Activated CD8-positive, alpha-beta memory T cell treated with anti-CD3 and anti-CD28 coated beads, Interleukin-2, amount 50 U/mL, for 4 hours (primary cell): Measurements from ENCODE around the gene HKDC1.
"Not testable (repeated sequence)": the region's sequence is repeated elsewhere in the genome, so short reads cannot be mapped to it uniquely, and the experiment has no call there.

Source experiments
- DNase-seq: peaks from one replicate; pipeline ENCODE4 v3.0.0-alpha.2; 2020

The HKDC1 gene, protein sequence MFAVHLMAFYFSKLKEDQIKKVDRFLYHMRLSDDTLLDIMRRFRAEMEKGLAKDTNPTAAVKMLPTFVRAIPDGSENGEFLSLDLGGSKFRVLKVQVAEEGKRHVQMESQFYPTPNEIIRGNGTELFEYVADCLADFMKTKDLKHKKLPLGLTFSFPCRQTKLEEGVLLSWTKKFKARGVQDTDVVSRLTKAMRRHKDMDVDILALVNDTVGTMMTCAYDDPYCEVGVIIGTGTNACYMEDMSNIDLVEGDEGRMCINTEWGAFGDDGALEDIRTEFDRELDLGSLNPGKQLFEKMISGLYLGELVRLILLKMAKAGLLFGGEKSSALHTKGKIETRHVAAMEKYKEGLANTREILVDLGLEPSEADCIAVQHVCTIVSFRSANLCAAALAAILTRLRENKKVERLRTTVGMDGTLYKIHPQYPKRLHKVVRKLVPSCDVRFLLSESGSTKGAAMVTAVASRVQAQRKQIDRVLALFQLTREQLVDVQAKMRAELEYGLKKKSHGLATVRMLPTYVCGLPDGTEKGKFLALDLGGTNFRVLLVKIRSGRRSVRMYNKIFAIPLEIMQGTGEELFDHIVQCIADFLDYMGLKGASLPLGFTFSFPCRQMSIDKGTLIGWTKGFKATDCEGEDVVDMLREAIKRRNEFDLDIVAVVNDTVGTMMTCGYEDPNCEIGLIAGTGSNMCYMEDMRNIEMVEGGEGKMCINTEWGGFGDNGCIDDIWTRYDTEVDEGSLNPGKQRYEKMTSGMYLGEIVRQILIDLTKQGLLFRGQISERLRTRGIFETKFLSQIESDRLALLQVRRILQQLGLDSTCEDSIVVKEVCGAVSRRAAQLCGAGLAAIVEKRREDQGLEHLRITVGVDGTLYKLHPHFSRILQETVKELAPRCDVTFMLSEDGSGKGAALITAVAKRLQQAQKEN

DNA sequence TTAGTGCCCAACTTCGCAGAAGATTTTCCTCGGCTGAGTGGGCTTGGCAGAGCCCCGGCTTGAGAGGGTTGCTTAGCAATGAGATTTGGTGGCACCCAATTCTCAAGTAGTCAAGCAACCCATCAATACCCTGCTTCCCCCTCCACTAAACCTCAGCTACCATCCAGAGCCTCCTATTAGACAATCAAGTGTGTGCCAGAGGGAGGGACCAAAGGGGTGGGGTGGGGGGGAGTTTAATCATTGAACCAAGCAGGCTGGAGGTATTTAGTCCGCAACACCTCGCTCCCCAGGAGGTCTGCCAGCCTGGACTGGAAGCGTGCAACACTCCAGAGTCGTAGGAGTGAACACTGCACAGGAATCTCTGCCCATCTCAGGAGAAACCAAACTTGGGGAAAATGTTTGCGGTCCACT is at the start of gene HKDC1:
Gene HKDC1 (plus strand): TSS at position 292 of the 411 bp plus-strand sequence. CDS start 104 bp downstream, at position 396.
- no peak for DNase-seq

DNA sequence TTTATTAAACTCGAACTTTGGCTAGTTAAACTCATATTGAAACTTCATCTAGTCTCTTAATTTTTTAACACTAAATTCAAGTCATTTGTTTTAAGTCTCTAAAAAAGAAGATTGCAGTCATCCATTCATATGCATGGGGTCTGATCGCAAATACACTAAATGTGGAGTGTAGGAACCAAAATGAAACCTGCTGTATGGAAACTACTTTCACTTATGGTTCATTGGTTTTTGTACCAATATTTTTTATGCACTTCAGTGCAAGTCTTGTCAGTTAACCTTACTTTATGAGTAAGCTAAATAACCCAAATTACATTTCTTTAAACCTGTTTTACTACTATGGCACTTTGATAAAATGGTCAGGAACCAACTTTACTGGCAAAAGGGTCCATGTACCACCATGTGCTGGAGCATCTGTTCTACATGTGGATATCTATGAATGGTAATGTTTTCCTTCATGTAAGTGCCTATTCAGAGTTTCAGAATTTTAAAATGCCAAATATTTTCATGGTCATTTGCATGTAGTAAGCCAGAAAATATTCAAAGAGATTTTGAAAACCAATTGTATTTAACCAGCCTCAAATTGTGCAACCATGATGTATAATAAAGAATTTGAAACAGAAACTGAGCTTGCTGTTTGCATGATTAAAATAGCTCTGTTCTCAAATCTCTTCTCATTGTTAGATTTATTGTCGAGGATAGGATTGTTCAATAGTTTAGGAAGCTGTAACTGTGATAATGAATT is 47.7 kb upstream of the HKDC1 start:
- no peak for DNase-seq

DNA sequence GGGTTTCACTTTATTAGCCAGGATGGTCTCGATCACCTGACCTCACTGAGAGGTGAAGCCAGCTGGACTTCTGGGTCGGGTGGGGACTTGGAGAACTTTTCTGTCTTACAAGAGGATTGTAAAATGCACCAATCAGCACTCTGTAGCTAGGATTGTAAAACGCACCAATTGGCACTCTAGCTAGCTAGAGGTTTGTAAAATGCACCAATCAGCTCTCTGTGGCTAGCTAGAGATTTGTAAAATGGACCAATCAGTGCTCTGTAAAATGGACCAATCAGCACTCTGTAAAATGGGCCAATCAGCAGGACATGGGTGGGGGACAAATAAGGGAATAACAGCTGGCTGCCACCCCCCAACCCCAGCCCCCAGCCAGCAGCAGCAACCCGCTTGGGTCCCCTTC is 44.8 kb upstream of the HKDC1 start:
- not testable (repeated sequence) for DNase-seq

DNA sequence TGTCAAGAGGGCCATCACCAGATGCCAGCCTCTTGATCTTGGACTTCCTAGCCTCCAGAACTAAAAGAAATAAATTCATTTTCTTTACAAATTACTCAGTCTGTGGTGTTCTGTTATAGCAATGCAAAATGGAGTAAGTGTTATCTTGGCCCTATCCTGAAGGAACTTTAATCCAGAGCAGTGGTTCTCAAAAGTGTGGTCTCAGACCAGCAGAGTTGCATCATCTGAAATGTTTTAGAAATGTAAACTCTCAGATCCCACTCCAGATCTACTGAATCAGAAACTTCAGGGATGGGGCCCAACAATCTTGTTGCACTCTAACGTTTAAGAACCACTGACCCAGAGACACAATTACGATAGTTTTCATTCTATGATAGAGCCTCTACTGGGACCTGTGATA is 43.3 kb upstream of the HKDC1 start:
- no peak for DNase-seq

DNA sequence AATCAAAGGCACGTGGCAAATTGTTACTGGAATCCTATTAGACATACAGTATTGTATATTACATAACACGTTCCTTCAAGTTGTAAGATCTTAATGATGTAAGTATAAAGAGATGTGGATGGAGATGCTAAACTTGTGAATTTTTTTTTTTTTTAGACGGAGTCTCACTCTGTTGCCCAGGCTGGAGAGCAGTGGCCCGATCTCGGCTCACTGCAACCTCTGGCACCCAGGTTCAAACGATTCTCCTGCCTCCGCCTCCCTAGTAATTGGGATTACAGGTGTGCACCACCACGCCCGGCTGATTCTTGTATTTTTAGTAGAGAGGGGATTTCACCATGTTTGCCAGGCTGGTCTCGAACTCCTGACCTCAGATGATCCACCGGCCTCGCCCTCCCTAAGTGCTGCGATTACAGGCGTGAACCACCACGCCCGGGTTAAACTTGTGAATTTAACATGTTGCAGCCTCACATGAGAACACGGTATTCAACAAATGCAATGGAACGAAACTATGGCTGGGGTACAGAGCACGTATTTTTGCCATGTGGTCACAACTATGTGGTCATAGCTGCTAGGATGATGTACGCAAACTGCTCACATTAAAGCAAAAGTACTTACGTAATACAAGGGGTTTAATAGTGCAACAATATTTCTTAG is 40.9 kb upstream of the HKDC1 start:
- DNase-seq = peak; percentile 16

DNA sequence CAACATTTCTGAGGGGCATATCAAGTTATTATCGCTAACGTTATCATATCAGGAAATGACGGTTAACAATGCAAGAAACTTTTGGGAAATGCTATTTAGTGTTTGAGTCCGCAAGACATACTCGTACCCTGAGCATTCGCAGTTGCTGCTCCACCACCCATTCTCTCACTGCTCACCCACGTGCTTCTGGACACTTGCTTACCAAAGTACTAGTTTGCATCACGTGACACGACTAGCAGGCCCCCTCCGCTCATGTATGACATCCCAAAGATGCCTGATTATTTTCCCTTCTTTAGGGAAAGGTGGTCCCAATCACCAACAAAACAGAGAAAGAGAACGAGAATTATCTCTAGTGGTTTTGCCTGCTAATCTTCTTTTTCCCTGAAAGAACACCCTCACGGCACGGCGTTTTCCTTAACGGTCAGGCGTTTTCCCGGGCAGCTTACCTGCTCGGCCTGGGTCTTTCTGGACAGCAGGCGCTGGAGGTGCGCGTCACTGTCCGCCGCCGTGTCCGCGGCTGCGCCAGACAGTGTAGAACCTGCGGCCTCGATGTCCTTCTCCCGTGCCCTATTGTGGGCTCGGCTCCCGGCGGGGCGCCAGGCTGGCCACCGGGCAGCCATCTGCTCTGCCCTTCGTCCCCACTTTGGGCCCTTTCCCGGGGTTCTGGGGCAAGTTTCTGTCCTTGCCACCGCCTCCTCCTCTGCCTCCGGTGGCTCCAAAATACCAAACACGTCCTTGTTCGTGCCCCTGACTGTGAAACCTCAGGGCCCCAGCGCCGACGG is 40.2 kb upstream of the HKDC1 start, which contains the start of gene SUPV3L1:
Gene SUPV3L1 (plus strand): TSS at position 492 of the 782 bp plus-strand sequence. CDS start 58 bp downstream, at position 550.
- peak; percentile 86 for DNase-seq

DNA sequence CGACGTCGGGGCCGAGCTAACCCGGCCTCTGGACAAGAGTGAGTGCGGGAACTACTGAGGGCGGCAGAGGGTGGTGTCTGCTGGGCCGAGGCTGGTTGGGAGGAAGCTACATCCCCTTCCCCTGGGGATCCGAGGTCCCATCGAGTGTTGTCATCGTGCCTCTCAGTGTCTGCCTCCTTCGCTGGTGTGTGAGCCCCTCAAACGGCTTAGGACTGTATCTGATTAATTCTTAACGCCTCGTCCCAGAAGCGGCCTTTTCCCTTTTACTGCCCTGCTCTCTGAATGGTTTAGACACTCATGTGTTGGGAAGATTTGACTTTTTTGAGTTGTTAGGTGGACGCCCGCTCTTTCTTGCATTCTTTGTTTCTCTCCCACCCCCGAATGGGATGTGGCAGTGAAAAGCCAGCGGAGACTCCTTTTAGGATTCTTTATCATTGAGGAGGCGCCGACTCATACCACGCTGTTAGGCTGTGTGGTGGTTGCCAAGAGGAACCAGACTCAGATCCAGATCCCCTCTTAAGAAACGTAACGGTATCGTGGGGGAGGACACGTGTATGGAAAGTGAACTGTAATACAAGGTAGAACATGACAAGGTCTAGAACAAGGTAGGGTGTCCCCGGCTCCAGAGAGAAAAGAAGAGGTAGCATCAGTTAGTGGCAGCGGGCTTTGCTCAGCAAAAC is 39.5 kb upstream of the HKDC1 start:
- no peak for DNase-seq

DNA sequence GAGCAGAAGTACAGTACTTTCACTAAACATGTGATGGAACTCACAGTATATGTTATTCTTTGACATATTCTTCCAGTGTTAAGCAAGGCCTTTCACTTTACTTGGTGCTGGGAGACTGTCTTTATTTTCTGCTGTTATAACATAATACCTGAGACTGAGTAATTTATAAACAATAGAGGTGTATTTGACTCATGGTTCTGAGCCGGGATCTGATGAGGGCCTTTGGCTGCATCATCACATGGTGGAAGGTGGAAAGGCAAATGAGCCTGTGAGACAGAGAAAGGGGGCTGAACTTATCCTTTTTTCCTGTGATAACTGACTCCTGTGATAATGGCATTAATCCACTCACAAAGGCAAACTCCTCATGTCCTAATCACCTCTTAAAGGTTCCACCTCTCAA is 38.7 kb upstream of the HKDC1 start:
- no peak for DNase-seq

DNA sequence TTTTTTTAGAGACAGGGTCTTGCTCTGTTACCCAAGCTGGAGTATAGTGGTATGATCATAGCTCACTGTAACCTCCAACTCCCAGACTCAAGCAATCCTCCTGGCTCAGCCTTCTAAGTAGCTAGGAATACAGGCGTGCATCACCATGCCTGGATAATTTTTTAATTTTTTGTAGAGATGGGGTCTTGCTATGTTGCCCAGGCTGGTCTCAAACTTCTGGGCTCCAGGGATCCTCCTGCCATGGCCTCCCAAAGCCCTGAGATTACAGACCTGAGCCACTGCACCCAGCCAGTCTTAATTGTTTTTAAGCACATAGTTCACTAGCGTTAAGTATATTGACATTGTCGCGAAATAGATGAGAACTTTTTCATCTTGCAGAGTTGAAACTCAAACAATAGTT is 38.1 kb upstream of the HKDC1 start:
- DNase-seq = no peak

DNA sequence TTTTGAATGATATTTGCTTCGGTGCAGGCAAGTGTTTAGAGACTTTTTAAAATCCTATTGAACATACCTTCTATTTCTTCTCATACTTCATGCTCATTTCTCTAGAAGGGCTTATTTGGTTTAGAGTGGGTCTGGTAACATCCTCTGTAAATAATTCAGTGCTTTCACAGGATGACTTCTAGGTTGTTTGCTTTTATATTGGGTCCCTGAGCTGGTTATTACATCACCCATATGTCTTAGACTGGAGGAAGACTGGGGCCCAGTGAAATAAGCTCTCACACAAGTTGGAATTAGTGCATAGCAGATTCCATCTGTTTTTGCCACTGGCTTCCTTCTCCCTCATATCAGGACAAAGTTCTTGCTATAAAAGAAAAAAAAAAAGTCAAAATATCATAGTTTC is 33.6 kb upstream of the HKDC1 start:
- DNase-seq = no peak

DNA sequence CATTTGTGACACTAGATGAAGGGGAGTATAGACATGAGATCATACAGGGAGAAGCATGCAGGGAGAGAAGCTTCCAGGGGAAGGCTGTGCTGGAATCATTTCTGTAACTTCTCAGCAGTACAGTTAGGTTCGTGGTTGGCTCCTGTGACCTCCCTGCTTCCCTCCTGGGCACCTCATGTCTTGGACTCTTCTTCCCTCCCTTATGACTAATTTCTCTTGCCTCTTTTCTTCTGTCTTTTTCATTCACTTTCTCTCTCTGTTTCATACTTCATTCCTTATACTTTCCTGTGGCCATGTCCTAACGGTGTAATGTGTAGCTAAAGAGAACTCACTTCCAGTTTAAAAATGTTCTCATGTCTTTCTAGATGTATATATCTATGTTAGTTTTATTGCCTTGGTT is 19.1 kb upstream of the HKDC1 start:
- DNase-seq = no peak

DNA sequence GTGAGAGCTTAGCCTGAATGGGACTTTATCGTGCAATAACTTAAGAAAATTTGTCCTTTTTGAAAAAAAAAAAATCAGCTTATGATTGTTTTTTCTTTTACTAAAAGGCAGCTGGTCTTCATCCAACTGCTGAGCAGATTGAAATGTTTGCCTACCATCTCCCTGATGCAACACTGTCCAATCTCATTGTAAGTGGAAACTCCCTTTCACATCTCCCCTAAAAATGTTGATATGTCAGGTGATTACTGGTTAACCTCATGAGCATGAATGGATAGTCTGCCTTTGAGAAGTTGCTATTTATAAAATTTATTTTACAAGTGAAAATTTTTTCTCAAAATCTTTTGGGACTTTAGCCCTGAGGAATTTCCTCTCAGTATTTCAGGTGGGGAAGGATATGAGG is 17.8 kb upstream of the HKDC1 start:
- DNase-seq = no peak

DNA sequence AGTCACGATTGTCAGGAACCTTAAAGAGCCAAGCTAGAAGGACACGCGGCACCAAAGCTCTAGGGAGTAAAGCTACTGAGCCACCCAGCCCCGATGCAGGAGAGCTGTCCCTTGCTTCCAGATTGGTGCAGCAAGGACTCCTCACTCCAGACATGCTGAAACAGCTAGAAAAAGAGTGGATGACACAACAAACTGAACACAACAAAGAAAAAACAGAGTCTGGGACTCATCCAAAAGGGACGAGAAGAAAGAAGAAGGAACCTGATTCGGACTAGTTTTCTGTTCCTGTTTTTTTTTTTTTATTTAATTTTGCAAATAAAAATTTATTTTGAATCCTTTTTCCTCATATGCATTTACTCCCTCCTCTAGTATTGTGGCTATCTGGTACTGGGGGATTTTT is 11.4 kb upstream of the HKDC1 start:
- no peak for DNase-seq

DNA sequence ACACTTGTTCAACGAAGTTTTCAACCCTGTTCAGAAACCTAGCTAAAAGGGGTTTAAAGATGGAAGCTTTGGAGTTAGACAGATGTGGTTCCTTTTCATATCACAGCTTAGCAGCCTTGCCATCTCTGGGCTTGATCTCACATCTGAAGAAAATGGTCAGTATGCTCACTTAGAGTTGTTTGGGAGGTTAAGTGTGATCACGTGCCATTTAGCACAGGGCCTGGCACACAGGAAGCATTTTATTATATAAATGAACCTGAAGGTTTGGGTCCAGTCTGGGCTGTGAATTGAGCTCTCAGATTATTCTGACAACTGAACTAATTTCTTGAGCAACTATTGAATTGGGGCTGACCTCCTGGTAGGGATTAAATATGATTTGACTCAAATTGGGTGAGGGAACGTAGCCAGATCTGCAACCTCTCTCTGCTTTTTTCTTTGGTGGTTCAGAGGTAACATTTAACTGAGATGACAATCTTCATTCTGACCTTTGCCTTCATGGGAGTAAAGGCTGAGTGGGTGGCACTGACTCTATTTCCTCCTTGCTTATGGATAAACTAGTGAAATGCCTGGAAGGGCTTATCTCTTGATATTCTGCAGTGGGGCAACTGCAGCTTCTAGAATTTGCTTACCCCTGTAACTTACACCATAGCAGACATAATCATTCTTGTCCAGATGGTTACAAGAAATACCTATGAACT is 10.2 kb upstream of the HKDC1 start:
- DNase-seq = no peak

DNA sequence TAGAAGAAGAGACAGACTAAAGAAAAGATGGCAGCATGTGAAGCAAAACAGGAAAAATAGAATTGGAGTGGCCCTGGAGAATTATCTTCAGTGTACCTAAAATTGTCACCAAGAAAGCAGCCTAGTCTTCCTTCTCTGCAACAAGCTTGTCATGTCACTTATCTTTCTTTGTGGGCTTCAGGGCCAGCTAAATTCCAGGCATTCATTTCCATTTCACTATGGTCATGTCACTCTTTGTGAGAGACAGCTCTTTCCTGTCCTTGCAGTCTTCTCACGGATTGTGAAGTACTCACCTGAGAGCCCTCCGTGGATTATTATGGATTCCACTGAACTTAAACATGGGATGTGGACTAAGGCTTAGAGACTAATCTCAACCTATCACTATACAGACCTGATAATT is 9.0 kb upstream of the HKDC1 start:
- no peak for DNase-seq

DNA sequence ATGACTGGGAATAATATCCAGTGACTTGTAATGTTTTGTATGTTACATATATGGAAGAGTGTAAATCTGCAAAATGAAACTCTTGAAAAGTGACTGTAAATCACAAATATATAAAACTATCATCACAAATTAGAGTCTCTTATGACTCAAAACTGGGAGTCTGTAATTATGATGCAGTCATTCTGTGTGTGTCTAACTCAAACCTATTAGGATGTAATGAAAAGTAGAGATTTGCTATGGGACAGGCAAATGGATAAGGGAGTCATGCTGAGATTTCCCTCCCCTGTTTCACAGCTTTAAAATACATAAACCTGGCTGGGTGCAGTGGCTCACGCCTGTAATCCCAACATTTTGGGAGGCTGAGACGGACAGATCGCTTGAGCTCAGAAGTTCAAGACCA is 8.6 kb upstream of the HKDC1 start:
- DNase-seq = no peak

DNA sequence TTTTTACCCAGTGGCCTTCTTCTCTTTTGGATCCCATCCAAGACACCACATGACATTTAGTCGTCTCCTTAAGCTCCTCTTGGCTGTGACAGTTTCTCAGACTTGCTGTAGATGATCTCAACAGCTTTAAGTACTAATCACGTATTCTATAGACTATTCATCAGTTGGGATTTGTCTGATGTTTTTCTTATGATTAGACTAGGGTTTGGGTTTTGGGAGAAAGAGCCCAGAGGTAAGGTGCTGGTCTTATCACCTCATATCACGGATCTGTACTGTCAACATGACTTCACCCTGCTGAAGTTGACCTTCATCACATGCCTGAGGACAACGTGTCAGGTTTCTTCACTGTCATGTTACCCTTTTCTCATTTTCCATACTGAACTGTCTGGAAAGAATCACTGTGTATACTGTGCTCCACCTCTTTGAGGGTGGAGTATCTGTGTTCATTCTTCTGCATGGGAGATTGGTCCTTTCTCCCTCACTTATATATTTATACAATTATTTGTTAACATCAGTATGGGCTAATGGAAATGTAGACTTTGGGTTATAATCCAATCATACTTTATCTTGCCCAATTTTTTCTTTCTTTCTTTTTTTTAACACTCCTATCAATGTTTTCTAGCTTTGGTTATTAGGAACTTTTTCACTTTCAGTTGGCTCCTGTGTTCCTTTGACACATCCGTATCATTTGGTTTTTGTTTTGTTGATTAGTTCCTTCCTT is 6.4 kb upstream of the HKDC1 start:
- DNase-seq = no peak

DNA sequence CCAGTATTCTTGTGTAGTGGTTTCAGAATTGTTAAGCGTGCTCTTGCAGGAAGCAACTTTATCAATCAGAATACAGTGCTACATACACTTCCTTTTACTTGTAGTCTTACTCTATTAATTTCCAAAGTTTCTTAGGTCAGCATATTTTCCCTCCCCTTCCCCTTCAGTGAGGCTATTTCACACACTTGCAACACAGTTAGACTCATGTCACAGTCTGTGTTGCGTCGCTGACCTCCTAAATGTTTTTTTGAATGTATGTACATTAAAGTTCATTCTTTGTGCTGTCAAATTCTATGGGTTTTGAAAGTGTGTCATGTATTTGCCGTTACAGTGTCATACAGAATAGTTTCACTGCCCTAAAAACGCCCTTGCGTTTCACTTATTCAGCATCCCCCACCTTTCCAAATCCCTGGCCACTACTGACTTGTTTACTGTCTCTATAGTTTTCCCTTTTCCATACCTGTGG is 5.4 kb upstream of the HKDC1 start:
- no peak for DNase-seq

DNA sequence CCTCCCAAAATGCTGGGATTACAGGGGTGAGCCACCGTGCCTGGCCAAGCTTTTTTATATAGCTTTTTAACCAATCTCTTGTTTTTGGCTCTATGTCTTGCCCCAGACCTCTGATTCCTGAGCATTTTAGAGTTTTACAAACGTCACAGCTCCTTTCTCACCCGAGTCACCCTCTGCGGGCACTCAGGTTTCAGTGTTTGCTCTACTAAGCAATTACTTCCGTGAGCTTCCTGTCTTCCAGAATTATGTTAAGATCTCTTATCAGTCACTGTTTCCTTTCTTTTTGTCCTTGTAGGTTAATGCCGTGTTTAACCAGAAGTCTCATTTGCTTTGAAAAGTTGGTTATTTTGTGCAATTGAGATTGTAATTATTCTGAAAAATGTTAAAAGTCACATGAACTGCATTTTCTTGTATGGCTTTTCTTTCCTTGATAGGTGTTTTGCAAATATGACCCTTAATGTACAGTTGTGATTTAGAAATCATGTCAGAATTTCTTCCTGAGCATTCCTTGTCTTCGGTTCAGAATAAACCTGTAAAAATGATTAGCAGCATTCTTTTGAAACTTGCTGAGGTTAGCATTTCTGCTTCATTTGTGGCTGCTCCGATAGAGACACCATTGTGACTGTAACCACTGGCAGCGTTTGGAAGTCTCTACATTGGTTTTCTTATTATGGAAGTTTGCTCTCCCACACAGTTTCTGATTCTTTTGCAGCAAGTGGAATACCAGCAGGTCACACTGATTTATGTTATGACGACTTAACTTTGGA is 4.5 kb upstream of the HKDC1 start:
- DNase-seq = no peak
